HEK293 (cell line): Measurements from ENCODE around the gene YWHAE.

Experiments used
- CTCF ChIA-PET: fragments of 350-600 bp; formaldehyde crosslinking; extraction: SDS; loops from one replicate; lab custom pipeline; 2021; ENCODE audit warnings: antibody characterized with exemption; lab: Yijun Ruan, JAX
- POLR2A ChIA-PET: fragments of 300-600 bp; formaldehyde crosslinking; extraction: SDS; loops from one replicate; lab custom pipeline; 2020; ENCODE audit warnings: antibody characterized with exemption, inconsistent platforms; lab: Yijun Ruan, JAX
- H3K27ac ChIP-seq: fragments of 200-500 bp; sonication (Bioruptor generic); 2 replicates; pipeline ENCODE4 v1.5.1; 2014; ENCODE audit warnings: low read depth, low read length, control low read depth, inconsistent platforms; ENCODE audit errors: extremely low read depth
- H3K36me3 ChIP-seq, 2 experiments: fragments of 200-500 bp in 1 of 2; sonication (Bioruptor generic) in 1 of 2; 1 replicate in 1 of 2; 2 replicates in 1 of 2; pipeline ENCODE4 v1.5.1; 2014 to 2017; ENCODE audit warnings: inconsistent platforms in 2 of 2, low read length in 2 of 2; ENCODE audit not compliant: control insufficient read depth in 2 of 2, insufficient read depth in 1 of 2
- H3K4me1 ChIP-seq: fragments of 200-500 bp; sonication (Bioruptor generic); 2 replicates; pipeline ENCODE4 v1.5.1; 2014; ENCODE audit warnings: mild to moderate bottlenecking, low read length, inconsistent platforms; ENCODE audit not compliant: control insufficient read depth, insufficient read depth
- H3K4me3 ChIP-seq: 2 replicates; pipeline ENCODE4 v1.5.1; 2011; ENCODE audit warnings: low read depth, mild to moderate bottlenecking, control low read depth, low read length, moderate library complexity
- H3K9me3 ChIP-seq: fragments of 200-500 bp; sonication (Bioruptor generic); 2 replicates; pipeline ENCODE4 v1.5.1; 2014; ENCODE audit warnings: low read depth, low read length, inconsistent platforms; ENCODE audit not compliant: control insufficient read depth, insufficient read depth
- GLI4 ChIP-seq: fragments of 450-650 bp; formaldehyde crosslinking; IDR thresholded peaks from 2 replicates; pipeline ENCODE4 v1.5.1; 2016; ENCODE audit warnings: missing biosample characterization, missing genetic modification characterization
- GLIS1 ChIP-seq: fragments of 450-650 bp; formaldehyde crosslinking; IDR thresholded peaks from 2 replicates; pipeline ENCODE4 v1.5.1; 2016; ENCODE audit warnings: missing biosample characterization, missing genetic modification characterization
- KLF7 ChIP-seq: fragments of 450-650 bp; formaldehyde crosslinking; IDR thresholded peaks from 2 replicates; pipeline ENCODE4 v1.5.1; 2016; ENCODE audit warnings: missing biosample characterization, missing genetic modification characterization, borderline replicate concordance
- MZF1 ChIP-seq: fragments of 450-650 bp; formaldehyde crosslinking; IDR thresholded peaks from 2 replicates; pipeline ENCODE4 v1.5.1; 2017; ENCODE audit warnings: missing biosample characterization, missing genetic modification characterization, borderline replicate concordance
- PRDM1 ChIP-seq: fragments of 450-650 bp; formaldehyde crosslinking; IDR thresholded peaks from 2 replicates; pipeline ENCODE4; 2016; ENCODE audit warnings: missing biosample characterization, missing genetic modification characterization
- ZBTB48 ChIP-seq: fragments of 450-650 bp; formaldehyde crosslinking; IDR thresholded peaks from 2 replicates; pipeline ENCODE4 v1.5.1; 2016; ENCODE audit warnings: missing biosample characterization, missing genetic modification characterization
- ZBTB8A ChIP-seq: fragments of 450-650 bp; formaldehyde crosslinking; IDR thresholded peaks from 2 replicates; pipeline ENCODE4 v1.5.1; 2016; ENCODE audit warnings: missing biosample characterization, missing genetic modification characterization
- ZNF10 ChIP-seq: fragments of 450-650 bp; formaldehyde crosslinking; IDR thresholded peaks from 2 replicates; pipeline ENCODE4 v1.5.1; 2017; ENCODE audit warnings: missing biosample characterization, missing genetic modification characterization
- ZNF19 ChIP-seq: fragments of 450-650 bp; formaldehyde crosslinking; IDR thresholded peaks from 2 replicates; pipeline ENCODE4; 2016; ENCODE audit warnings: missing biosample characterization, missing genetic modification characterization, low read depth
- ZNF211 ChIP-seq: fragments of 450-650 bp; formaldehyde crosslinking; IDR thresholded peaks from 2 replicates; pipeline ENCODE4 v1.5.1; 2016; ENCODE audit warnings: low read depth, missing biosample characterization, missing genetic modification characterization
- ZNF48 ChIP-seq: fragments of 450-650 bp; formaldehyde crosslinking; IDR thresholded peaks from 2 replicates; pipeline ENCODE4 v1.5.1; 2016; ENCODE audit warnings: missing biosample characterization, missing genetic modification characterization
- ZNF555 ChIP-seq: fragments of 450-650 bp; formaldehyde crosslinking; conservative IDR thresholded peaks from 2 replicates; pipeline ENCODE4 v1.5.1; 2017; ENCODE audit warnings: missing biosample characterization, mild to moderate bottlenecking, missing genetic modification characterization, inconsistent platforms
- ZNF561 ChIP-seq: fragments of 450-650 bp; IDR thresholded peaks from 2 replicates; pipeline ENCODE4 v1.5.1; 2018; ENCODE audit warnings: missing biosample characterization, missing genetic modification characterization, borderline replicate concordance
- ZNF600 ChIP-seq: fragments of 450-650 bp; formaldehyde crosslinking; IDR thresholded peaks from 2 replicates; pipeline ENCODE4 v1.5.1; 2016; ENCODE audit warnings: missing biosample characterization, missing genetic modification characterization
- ZNF776 ChIP-seq: fragments of 450-650 bp; formaldehyde crosslinking; IDR thresholded peaks from 2 replicates; pipeline ENCODE4 v1.5.0; 2017; ENCODE audit warnings: missing biosample characterization, missing genetic modification characterization, borderline replicate concordance
- TF ChIP-seq, protein P1 (sequence below): fragments of 450-650 bp; formaldehyde crosslinking; IDR thresholded peaks from 2 replicates; pipeline ENCODE4 v1.5.1; 2016; ENCODE audit warnings: missing biosample characterization, missing genetic modification characterization
- TF ChIP-seq, protein P2 (sequence below): fragments of 450-650 bp; formaldehyde crosslinking; IDR thresholded peaks from 2 replicates; pipeline ENCODE4 v1.5.1; 2016; ENCODE audit warnings: missing biosample characterization, missing genetic modification characterization
- TF ChIP-seq, protein P3 (sequence below): fragments of 450-650 bp; formaldehyde crosslinking; IDR thresholded peaks from 2 replicates; pipeline ENCODE4 v1.5.1; 2016; ENCODE audit warnings: missing biosample characterization, missing genetic modification characterization, low read depth

The YWHAE gene

DNA sequence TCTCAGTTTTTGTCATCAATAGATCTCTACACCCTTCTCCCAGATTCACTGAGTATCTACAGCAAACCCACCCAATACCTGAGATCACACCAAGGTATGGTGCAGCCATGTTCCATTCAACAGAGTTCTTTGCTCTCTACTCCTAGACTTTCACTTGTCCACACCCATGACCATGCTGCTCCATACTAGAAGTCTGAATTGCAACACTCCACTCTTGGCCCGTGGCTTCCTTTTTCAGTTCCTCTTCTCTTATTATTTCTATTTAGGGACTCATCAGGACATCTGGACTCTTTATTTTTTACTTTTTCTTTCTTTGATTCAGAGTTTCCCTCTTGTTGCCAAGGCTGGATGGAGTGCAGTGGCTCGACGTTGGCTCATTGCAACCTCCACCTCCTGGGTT is 37.1 kb downstream of the YWHAE start:
- Histone ChIP-seq H3K36me3 (peaks cover 64 to 70% of the 10 kb centered on the region in 2 experiments), H3K27ac (0 out of 2 replicates have a peak overlapping the region, but pooled peaks have one; percentile 43)
- CTCF ChIA-PET = interaction anchor here (0.7 to 2.4 kb wide), 8 partner anchors 9 to 544 kb away, joined by 3 to 14 read pairs (median 4); partner anchors contain the start of gene INPP5K

DNA sequence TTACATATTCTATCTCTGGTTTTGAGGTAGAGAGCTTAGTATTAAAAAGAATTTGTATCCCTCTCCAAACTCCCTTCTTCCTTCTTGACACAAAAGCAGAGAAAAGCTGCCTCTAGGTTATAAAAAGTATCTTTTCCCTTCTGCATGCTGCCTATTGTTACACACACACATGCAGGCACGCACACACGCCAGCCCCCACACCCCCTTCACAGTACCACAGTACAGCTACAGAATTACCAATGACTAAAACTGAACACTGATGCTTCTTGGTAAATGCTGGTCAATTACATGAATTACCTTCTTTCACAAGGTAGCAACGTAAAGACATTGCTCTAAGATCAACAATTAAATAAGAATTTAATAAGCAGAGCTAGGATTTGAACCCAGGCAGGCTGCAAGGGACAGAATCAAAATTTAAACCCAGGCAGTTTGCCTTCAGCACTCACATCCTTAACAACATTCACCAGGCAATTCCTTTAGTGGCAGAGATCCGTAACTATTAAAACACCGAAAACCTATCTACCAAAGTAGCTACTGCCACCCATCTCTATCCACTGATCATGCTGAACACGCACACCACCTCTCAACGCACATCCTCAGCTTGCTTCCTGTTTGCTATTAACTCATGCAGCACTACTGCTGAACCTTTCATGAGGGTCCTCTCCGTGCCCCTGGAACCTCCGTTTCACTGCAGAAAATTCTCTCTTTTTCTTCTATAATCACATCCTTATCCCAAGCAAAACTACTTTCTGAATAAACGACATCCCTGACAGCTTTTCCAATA is 37.8 kb downstream of the YWHAE start:
- ChIA-PET CTCF (interaction anchor here (0.6 to 2.4 kb wide), 13 partner anchors 8 to 268 kb away, joined by 3 to 14 read pairs (median 3); partner anchors contain the start of gene INPP5K), POLR2A (interaction anchor here (0.7 to 2.4 kb wide), 6 partner anchors 15 to 154 kb away, joined by 4 to 14 read pairs (median 5); partner anchors contain the start of genes INPP5K and YWHAE)
- TF ChIP-seq ZNF10 (tag by site-specific recombination) = 0 out of 2 replicates have a peak, but pooled peaks have one; percentile 14
- TF ChIP-seq, protein P1, sequence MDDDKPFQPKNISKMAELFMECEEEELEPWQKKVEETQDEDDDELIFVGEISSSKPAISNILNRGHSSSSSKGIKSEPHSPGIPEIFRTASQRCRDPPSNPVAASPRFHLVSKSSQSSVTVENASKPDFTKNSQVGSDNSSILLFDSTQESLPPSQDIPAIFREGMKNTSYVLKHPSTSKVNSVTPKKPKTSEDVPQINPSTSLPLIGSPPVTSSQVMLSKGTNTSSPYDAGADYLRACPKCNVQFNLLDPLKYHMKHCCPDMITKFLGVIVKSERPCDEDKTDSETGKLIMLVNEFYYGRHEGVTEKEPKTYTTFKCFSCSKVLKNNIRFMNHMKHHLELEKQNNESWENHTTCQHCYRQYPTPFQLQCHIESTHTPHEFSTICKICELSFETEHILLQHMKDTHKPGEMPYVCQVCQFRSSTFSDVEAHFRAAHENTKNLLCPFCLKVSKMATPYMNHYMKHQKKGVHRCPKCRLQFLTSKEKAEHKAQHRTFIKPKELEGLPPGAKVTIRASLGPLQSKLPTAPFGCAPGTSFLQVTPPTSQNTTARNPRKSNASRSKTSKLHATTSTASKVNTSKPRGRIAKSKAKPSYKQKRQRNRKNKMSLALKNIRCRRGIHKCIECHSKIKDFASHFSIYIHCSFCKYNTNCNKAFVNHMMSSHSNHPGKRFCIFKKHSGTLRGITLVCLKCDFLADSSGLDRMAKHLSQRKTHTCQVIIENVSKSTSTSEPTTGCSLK (tag by site-specific recombination) = no peak
- TF ChIP-seq ZNF600 = peak; percentile 46
- Histone ChIP-seq H3K4me1 (peaks cover 26% of the 10 kb centered on the region), H3K27ac (peak overlapping the region; percentile 43; the same call in 1 of the 2 replicates), H3K36me3 (peaks cover 69 to 71% of the 10 kb centered on the region in 2 experiments), H3K9me3 (no peaks in the 10 kb centered on the region), H3K4me3 (no peak overlapping the region)

More for the DNA sequence above, 37.1 kb downstream of the YWHAE start:
- Histone ChIP-seq H3K4me3 (no peak overlapping the region), H3K4me1 (peaks cover 33% of the 10 kb centered on the region), H3K9me3 (no peaks in the 10 kb centered on the region)
- POLR2A ChIA-PET = interaction anchor here (1.7 to 2.4 kb wide), 3 partner anchors 14 to 37 kb away, joined by 5 to 14 read pairs (median 7); partner anchors contain the start of gene YWHAE
- TF ChIP-seq ZBTB48 (tag by site-specific recombination) (no peak), ZNF776 (tag by site-specific recombination) (no peak), PRDM1 (peak; percentile 82), ZNF561 (no peak), ZNF211 (no peak)
- TF ChIP-seq, protein P2, sequence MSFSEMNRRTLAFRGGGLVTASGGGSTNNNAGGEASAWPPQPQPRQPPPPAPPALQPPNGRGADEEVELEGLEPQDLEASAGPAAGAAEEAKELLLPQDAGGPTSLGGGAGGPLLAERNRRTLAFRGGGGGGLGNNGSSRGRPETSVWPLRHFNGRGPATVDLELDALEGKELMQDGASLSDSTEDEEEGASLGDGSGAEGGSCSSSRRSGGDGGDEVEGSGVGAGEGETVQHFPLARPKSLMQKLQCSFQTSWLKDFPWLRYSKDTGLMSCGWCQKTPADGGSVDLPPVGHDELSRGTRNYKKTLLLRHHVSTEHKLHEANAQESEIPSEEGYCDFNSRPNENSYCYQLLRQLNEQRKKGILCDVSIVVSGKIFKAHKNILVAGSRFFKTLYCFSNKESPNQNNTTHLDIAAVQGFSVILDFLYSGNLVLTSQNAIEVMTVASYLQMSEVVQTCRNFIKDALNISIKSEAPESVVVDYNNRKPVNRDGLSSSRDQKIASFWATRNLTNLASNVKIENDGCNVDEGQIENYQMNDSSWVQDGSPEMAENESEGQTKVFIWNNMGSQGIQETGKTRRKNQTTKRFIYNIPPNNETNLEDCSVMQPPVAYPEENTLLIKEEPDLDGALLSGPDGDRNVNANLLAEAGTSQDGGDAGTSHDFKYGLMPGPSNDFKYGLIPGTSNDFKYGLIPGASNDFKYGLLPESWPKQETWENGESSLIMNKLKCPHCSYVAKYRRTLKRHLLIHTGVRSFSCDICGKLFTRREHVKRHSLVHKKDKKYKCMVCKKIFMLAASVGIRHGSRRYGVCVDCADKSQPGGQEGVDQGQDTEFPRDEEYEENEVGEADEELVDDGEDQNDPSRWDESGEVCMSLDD (tag by site-specific recombination) = no peak

DNA sequence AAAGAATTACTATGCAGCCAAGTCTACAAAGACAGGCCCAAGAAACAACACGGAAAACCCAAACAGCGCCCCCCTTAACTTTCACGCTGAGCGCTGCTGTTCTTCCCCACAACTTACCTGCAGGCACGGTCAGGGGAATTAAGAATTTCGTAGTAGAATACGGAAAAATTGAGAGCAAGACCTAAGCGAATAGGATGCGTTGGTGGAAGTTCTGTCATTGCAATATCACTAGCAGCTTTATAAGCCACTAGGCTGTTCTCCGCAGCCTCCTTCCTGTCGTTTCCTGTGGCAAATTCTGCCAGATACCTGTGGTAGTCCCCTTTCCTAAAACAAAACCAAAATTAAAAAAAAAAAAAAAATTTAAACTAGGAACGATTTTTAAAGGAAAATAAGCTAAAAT is 39.0 kb downstream of the YWHAE start:
- TF ChIP-seq ZNF19 = no peak
- TF ChIP-seq GLIS1 (tag by site-specific recombination) = no peak
- TF ChIP-seq GLI4 = no peak
- no peak for TF ChIP-seq KLF7 (tag by site-specific recombination)
- TF ChIP-seq, protein P3, sequence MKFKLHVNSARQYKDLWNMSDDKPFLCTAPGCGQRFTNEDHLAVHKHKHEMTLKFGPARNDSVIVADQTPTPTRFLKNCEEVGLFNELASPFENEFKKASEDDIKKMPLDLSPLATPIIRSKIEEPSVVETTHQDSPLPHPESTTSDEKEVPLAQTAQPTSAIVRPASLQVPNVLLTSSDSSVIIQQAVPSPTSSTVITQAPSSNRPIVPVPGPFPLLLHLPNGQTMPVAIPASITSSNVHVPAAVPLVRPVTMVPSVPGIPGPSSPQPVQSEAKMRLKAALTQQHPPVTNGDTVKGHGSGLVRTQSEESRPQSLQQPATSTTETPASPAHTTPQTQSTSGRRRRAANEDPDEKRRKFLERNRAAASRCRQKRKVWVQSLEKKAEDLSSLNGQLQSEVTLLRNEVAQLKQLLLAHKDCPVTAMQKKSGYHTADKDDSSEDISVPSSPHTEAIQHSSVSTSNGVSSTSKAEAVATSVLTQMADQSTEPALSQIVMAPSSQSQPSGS (tag by site-specific recombination) = no peak
- no peak for TF ChIP-seq ZBTB8A (tag by site-specific recombination)
- TF ChIP-seq ZNF555 = no peak
- no peak for TF ChIP-seq MZF1 (tag by site-specific recombination)
- TF ChIP-seq ZNF48 = no peak

More for the DNA sequence above, 39.0 kb downstream of the YWHAE start:
- ChIA-PET CTCF (interaction anchor here (0.6 to 2.4 kb wide), 6 partner anchors 11 to 269 kb away, joined by 3 to 14 read pairs (median 4); partner anchors contain the start of gene INPP5K), POLR2A (interaction anchor here (0.5 to 1.7 kb wide), 2 partner anchors 30 to 117 kb away, joined by 3 to 4 read pairs; no protein-coding TSS in a partner anchor)
- Histone ChIP-seq H3K36me3 (peaks cover 74 to 76% of the 10 kb centered on the region in 2 experiments), H3K27ac (no peak overlapping the region; the same call in 1 of the 2 replicates), H3K9me3 (no peaks in the 10 kb centered on the region), H3K4me1 (peaks cover 23% of the 10 kb centered on the region), H3K4me3 (no peak overlapping the region)
